K562 (cell line): ENCODE results near the gene KASH5.

ENCODE experiments used
- ATF6 ChIP-seq: sonication (generic); formaldehyde crosslinking; IDR thresholded peaks from 2 replicates; pipeline ENCODE4 v1.4.0; 2020; ENCODE audit warnings: mild to moderate bottlenecking, missing genetic modification reagents
- CREB1 ChIP-seq, 2 experiments: sonication (generic) in 1 of 2; formaldehyde crosslinking in 1 of 2; IDR thresholded peaks; 2 replicates each; pipeline versions ENCODE4 v1.6.1 to v1.8.0; 2012 to 2022; ENCODE audit warnings: inconsistent platforms in 1 of 2, mild to moderate bottlenecking in 1 of 2, missing genetic modification reagents in 1 of 2, moderate library complexity in 1 of 2
- FOXA1 ChIP-seq: fragments of 450-650 bp; IDR thresholded peaks from 2 replicates; pipeline ENCODE4 v1.6.1; 2016; ENCODE audit warnings: mild to moderate bottlenecking, borderline replicate concordance
- ILK ChIP-seq: fragments of 450-650 bp; IDR thresholded peaks from 2 replicates; pipeline ENCODE4 v1.6.1; 2016; ENCODE audit warnings: missing genetic modification characterization, low read depth, mild to moderate bottlenecking, missing compliant biosample characterization, moderate library complexity, borderline replicate concordance
- NRF1 ChIP-seq, 2 experiments: fragments of 450-650 bp; IDR thresholded peaks in 1 of 2; conservative IDR thresholded peaks in 1 of 2; 2 replicates each; pipeline ENCODE4 v1.6.1; 2014; ENCODE audit warnings: mild to moderate bottlenecking in 2 of 2
- ZBTB40 ChIP-seq, 2 experiments: fragments of 450-650 bp in 1 of 2; sonication (generic) in 1 of 2; formaldehyde crosslinking in 1 of 2; IDR thresholded peaks; 2 replicates each; pipeline versions ENCODE4 v1.7.1 to v1.9.0; 2016 to 2022; ENCODE audit warnings: inconsistent platforms in 1 of 2, mild to moderate bottlenecking in 1 of 2, missing genetic modification reagents in 1 of 2

DNA sequence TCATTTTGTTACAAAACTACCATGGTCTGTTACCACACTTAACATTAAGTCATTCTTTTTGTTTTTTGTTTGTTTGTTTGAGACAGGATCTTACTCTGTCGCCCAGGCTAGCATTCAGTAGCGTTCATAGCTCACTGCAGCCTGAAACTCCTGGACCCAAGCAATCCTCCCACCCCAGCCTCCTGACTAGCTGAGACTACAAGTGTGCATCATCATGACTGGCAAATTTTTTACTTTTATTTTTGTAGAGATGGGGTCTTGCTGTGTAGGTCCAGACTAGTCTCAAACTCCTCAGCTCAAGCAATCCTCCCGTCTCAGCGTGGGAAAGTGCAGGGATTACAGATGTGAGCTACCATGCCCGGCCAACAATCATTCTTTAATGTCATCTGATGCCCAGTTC is 68.3 kb downstream of the KASH5 start:
- TF ChIP-seq CREB1 (IDR thresholded peaks at IDR 0.05), result no peak
- TF ChIP-seq CREB1 (CRISPR knock-in tag; IDR thresholded peaks at IDR 0.05), result no peak
- TF ChIP-seq ZBTB40 (IDR thresholded peaks at IDR 0.05), result no peak
- no peak for TF ChIP-seq ZBTB40 (CRISPR knock-in tag; IDR thresholded peaks at IDR 0.05)
- TF ChIP-seq ATF6 (CRISPR knock-in tag), result no peak
- TF ChIP-seq FOXA1, result no peak
- no peak for TF ChIP-seq ILK (tag)
- no peak for TF ChIP-seq NRF1 (conservative IDR thresholded peaks at IDR 0.05 in 1 of 2, IDR thresholded peaks at IDR 0.05 in 1 of 2)
